DND-41 (cell line): ENCODE data around the gene PSG2.
"Not testable (repeated sequence)": the region's sequence is repeated elsewhere in the genome, so short reads cannot be mapped to it uniquely, and the experiment has no call there.

ENCODE experiments used
- ATAC-seq: fragments of 200-7000 bp; cut with Tn5 transposase; 3 replicates; pipeline ENCODE4 v1.9.1; 2021; ENCODE audit warnings: low read depth; ENCODE audit not compliant: insufficient read depth
- DNase-seq: peaks from one replicate; pipeline ENCODE4 v3.0.0-alpha.2; 2020
- H2AFZ ChIP-seq: 2 replicates; pipeline ENCODE4 v1.6.0; 2012; ENCODE audit warnings: low read depth, low read length
- H3K27ac ChIP-seq: 2 replicates; pipeline ENCODE4 v1.5.1; 2012; ENCODE audit warnings: low read length, inconsistent platforms
- H3K27me3 ChIP-seq: fragments of 200-600 bp; sonication (generic); 2 replicates; pipeline ENCODE4 v1.6.0; 2012; ENCODE audit warnings: low read length, mild to moderate bottlenecking, inconsistent platforms; ENCODE audit not compliant: insufficient read depth, poor library complexity
- H3K36me3 ChIP-seq: 2 replicates; pipeline ENCODE4 v1.5.1; 2012; ENCODE audit warnings: low read length, inconsistent platforms; ENCODE audit not compliant: insufficient read depth
- H3K4me1 ChIP-seq: 2 replicates; pipeline ENCODE4 v1.5.1; 2012; ENCODE audit warnings: mild to moderate bottlenecking, low read length; ENCODE audit not compliant: insufficient read depth
- H3K4me2 ChIP-seq: 2 replicates; pipeline ENCODE4 v1.6.0; 2012; ENCODE audit warnings: mild to moderate bottlenecking, moderate library complexity, low read length, inconsistent platforms; ENCODE audit not compliant: insufficient read depth
- H3K4me3 ChIP-seq, 2 experiments: fragments of 200-600 bp in 1 of 2; shearing (Covaris generic) in 1 of 2; 2 replicates each; pipeline ENCODE4 v1.5.1; 2012 to 2016; ENCODE audit warnings: inconsistent platforms in 2 of 2, low read length in 2 of 2, mild to moderate bottlenecking in 2 of 2, low read depth in 1 of 2, moderate library complexity in 1 of 2
- H3K79me2 ChIP-seq: 2 replicates; pipeline ENCODE4 v1.6.0; 2012; ENCODE audit warnings: low read length, inconsistent platforms; ENCODE audit not compliant: insufficient read depth
- H3K9ac ChIP-seq: 2 replicates; pipeline ENCODE4 v1.6.0; 2012; ENCODE audit warnings: low read depth, mild to moderate bottlenecking, inconsistent platforms, low read length, moderate library complexity
- H3K9me3 ChIP-seq: 2 replicates; pipeline ENCODE4 v1.5.1; 2012; ENCODE audit warnings: low read length, moderate library complexity, mild to moderate bottlenecking, inconsistent platforms; ENCODE audit not compliant: insufficient read depth, severe bottlenecking
- H4K20me1 ChIP-seq: 2 replicates; pipeline ENCODE4 v1.6.0; 2012; ENCODE audit warnings: low read length; ENCODE audit not compliant: insufficient read depth
- CTCF ChIP-seq: IDR thresholded peaks from 2 replicates; pipeline ENCODE4 v1.5.1; 2012; ENCODE audit warnings: borderline replicate concordance, low read length, moderate library complexity, mild to moderate bottlenecking; ENCODE audit not compliant: poor library complexity, severe bottlenecking; ENCODE audit errors: extremely low read depth
- EZH2 ChIP-seq: IDR thresholded peaks from 3 replicates; pipeline ENCODE4 v1.6.1; 2012; ENCODE audit warnings: borderline replicate concordance, low read depth, mild to moderate bottlenecking, moderate library complexity, low read length, inconsistent platforms; ENCODE audit not compliant: severe bottlenecking

PSG2 gene

GRCh38 chr19:43078311-43078710 lies 4.2 kb downstream of the PSG2 start:
- Histone ChIP-seq H3K9me3 (no peaks in the 10 kb centered on the region), H3K27me3 (no peaks in the 10 kb centered on the region), H2AFZ (no peak overlapping the region), H3K36me3 (no peaks in the 10 kb centered on the region), H3K4me3 (no peak overlapping the region), H3K4me1 (no peaks in the 10 kb centered on the region), H3K9ac (no peak overlapping the region), H3K79me2 (no peaks in the 10 kb centered on the region), H3K27ac (no peak overlapping the region), H4K20me1 (no peaks in the 10 kb centered on the region), H3K4me2 (no peak overlapping the region)
- DNase-seq (no peak), ATAC-seq (no peak)
- TF ChIP-seq CTCF (no peak), EZH2 (no peak)

GRCh38 chr19:43077881-43078280 lies 4.6 kb downstream of the PSG2 start:
- H3K36me3 ChIP-seq, H3K9ac ChIP-seq, DNase-seq, H4K20me1 ChIP-seq, H3K4me3 ChIP-seq, H3K27ac ChIP-seq, H3K4me1 ChIP-seq, H2AFZ ChIP-seq, ATAC-seq, H3K27me3 ChIP-seq, H3K9me3 ChIP-seq, H3K4me2 ChIP-seq, H3K79me2 ChIP-seq: not testable (repeated sequence)

GRCh38 chr19:43062418-43062817 lies 20.1 kb downstream of the PSG2 start:
- not testable (repeated sequence) for H3K36me3 ChIP-seq

GRCh38 chr19:43061326-43061725 lies 21.2 kb downstream of the PSG2 start:
- H2AFZ ChIP-seq, H3K4me1 ChIP-seq, H3K9me3 ChIP-seq, H3K27me3 ChIP-seq, H3K36me3 ChIP-seq, H3K4me3 ChIP-seq, H3K4me2 ChIP-seq, H3K9ac ChIP-seq, DNase-seq, ATAC-seq, H4K20me1 ChIP-seq, H3K27ac ChIP-seq, H3K79me2 ChIP-seq: not testable (repeated sequence)

More at GRCh38 chr19:43062418-43062817, 20.1 kb downstream of the PSG2 start:
- H3K4me3 ChIP-seq, H3K27me3 ChIP-seq, H2AFZ ChIP-seq, DNase-seq, H4K20me1 ChIP-seq, H3K79me2 ChIP-seq, H3K9me3 ChIP-seq, H3K4me1 ChIP-seq, H3K4me2 ChIP-seq, H3K9ac ChIP-seq, ATAC-seq, H3K27ac ChIP-seq: not testable (repeated sequence)

GRCh38 chr19:43060254-43060653 lies 22.2 kb downstream of the PSG2 start:
- not testable (repeated sequence) for H3K9ac ChIP-seq, H3K27ac ChIP-seq, H3K36me3 ChIP-seq, H2AFZ ChIP-seq, H3K4me1 ChIP-seq, H3K9me3 ChIP-seq, H3K27me3 ChIP-seq, DNase-seq, H4K20me1 ChIP-seq, H3K4me2 ChIP-seq, H3K79me2 ChIP-seq, H3K4me3 ChIP-seq, ATAC-seq

GRCh38 chr19:43059482-43059881 lies 23.0 kb downstream of the PSG2 start:
- not testable (repeated sequence) for H3K9ac ChIP-seq

GRCh38 chr19:43058440-43058839 lies 24.1 kb downstream of the PSG2 start:
- not testable (repeated sequence) for H3K9me3 ChIP-seq, H3K27me3 ChIP-seq, ATAC-seq, H3K9ac ChIP-seq, H3K79me2 ChIP-seq, DNase-seq, H3K4me2 ChIP-seq, H2AFZ ChIP-seq, H3K4me3 ChIP-seq, H4K20me1 ChIP-seq, H3K36me3 ChIP-seq, H3K27ac ChIP-seq, H3K4me1 ChIP-seq

More at GRCh38 chr19:43059482-43059881, 23.0 kb downstream of the PSG2 start:
- not testable (repeated sequence) for H3K4me3 ChIP-seq, H3K27ac ChIP-seq, H3K79me2 ChIP-seq, H3K4me1 ChIP-seq, H3K27me3 ChIP-seq, H4K20me1 ChIP-seq, DNase-seq, H3K36me3 ChIP-seq, H3K4me2 ChIP-seq, ATAC-seq, H2AFZ ChIP-seq, H3K9me3 ChIP-seq

GRCh38 chr19:43047966-43048365 lies 34.5 kb downstream of the PSG2 start:
- H2AFZ ChIP-seq, H3K4me1 ChIP-seq, H3K9me3 ChIP-seq, H3K4me2 ChIP-seq, H3K79me2 ChIP-seq, H3K4me3 ChIP-seq, DNase-seq, H3K36me3 ChIP-seq, H3K9ac ChIP-seq, H4K20me1 ChIP-seq, ATAC-seq, H3K27ac ChIP-seq, H3K27me3 ChIP-seq: not testable (repeated sequence)
